Smooth muscle cell (in vitro differentiated cells): Measurements from ENCODE around the gene PVR. TPM values are rescaled to one million over a fixed set of nuclear protein-coding genes. Genes with fewer than 3 reads are reported as not detected.

Experiments used
- DNase-seq: peaks from one replicate; lab custom pipeline; 2025; ENCODE audit not compliant: unreplicated experiment; lab: John Stamatoyannopoulos, UW
- H2AFZ ChIP-seq: fragments of 200-600 bp; sonication (generic); 2 replicates; pipeline ENCODE4 v1.6.0; 2016; ENCODE audit warnings: antibody characterized with exemption, low read depth, mild to moderate bottlenecking
- H3F3A ChIP-seq: fragments of 200-600 bp; sonication (generic); 2 replicates; pipeline ENCODE4 v1.6.0; 2017; ENCODE audit warnings: antibody characterized with exemption, low read depth
- H3K27ac ChIP-seq: fragments of 200-600 bp; sonication (generic); 2 replicates; pipeline ENCODE4 v1.5.1; 2016; ENCODE audit warnings: low read depth, mild to moderate bottlenecking
- H3K27me3 ChIP-seq: fragments of 200-600 bp; sonication (generic); 2 replicates; pipeline ENCODE4 v1.6.1; 2016; ENCODE audit warnings: low read depth, mild to moderate bottlenecking
- H3K36me3 ChIP-seq: fragments of 200-600 bp; sonication (generic); 2 replicates; pipeline ENCODE4 v1.5.1; 2016; ENCODE audit warnings: low read depth
- H3K4me1 ChIP-seq: fragments of 200-600 bp; sonication (generic); 2 replicates; pipeline ENCODE4 v1.5.1; 2016; ENCODE audit warnings: low read depth
- H3K4me2 ChIP-seq: fragments of 200-600 bp; sonication (generic); 2 replicates; pipeline ENCODE4 v1.6.0; 2016; ENCODE audit warnings: mild to moderate bottlenecking
- H3K4me3 ChIP-seq: fragments of 200-600 bp; sonication (generic); 2 replicates; pipeline ENCODE4 v1.5.1; 2016; ENCODE audit warnings: mild to moderate bottlenecking
- H3K79me2 ChIP-seq: fragments of 200-600 bp; sonication (generic); 2 replicates; pipeline ENCODE4 v1.6.0; 2016; ENCODE audit warnings: low read depth, mild to moderate bottlenecking
- H3K9ac ChIP-seq: fragments of 200-600 bp; sonication (generic); 2 replicates; pipeline ENCODE4 v1.6.0; 2016; ENCODE audit warnings: low read depth
- H3K9me3 ChIP-seq: fragments of 200-600 bp; sonication (generic); replicated peaks from 2 replicates; pipeline ENCODE4 v1.5.1; 2016; ENCODE audit warnings: low read depth
- H4K20me1 ChIP-seq: fragments of 200-600 bp; sonication (generic); 2 replicates; pipeline ENCODE4 v1.6.0; 2016; ENCODE audit warnings: low read depth
- CTCF ChIP-seq: fragments of 200-600 bp; sonication (generic); IDR thresholded peaks from 2 replicates; pipeline ENCODE4 v1.5.1; 2017; ENCODE audit warnings: borderline replicate concordance, mild to moderate bottlenecking, antibody characterized with exemption; ENCODE audit not compliant: insufficient read depth, poor library complexity, severe bottlenecking
- WGBS: methylation state at CpG from one replicate; pipeline ENCODE4 v1.1.7; 2016; ENCODE audit warnings: low lambda C conversion rate; 5-methylcytosine and 5-hydroxymethylcytosine counted together
- polyA plus RNA-seq: library from polyadenylated mRNA; unstranded; fragments of >200 nt; fragmentation: Nextera tagmentation; extraction: Ambion mirVana; gene quantifications from 2 replicates; pipeline ENCODE4 v1.2.1, GENCODE V29; 2016
- total RNA-seq: library from RNA; depleted of rRNA; stranded (reverse); fragments of >200 nt; gene quantifications from 2 replicates; pipeline ENCODE4 v1.2.3, GENCODE V29; 2014

PVR gene
- total and polyA plus RNA-seq, 2 experiments from 2014 or later = 25.4 to 35.0 TPM

GRCh38 chr19:44687888-44688287 lies 44.2 kb downstream of the PVR start:
- Histone ChIP-seq H3K4me1 (no peaks in the 10 kb centered on the region), H2AFZ (no peak overlapping the region), H3F3A (no peaks in the 10 kb centered on the region), H3K9me3 (no peaks in the 10 kb centered on the region), H3K9ac (no peak overlapping the region), H3K36me3 (no peaks in the 10 kb centered on the region), H3K27me3 (no peaks in the 10 kb centered on the region), H3K4me3 (no peak overlapping the region), H3K27ac (no peak overlapping the region), H3K4me2 (no peak overlapping the region), H4K20me1 (no peaks in the 10 kb centered on the region), H3K79me2 (no peaks in the 10 kb centered on the region)
- 97% methylated on average over 7 of the region's 7 CpGs for WGBS
- no peak for DNase-seq
- no peak for TF ChIP-seq CTCF

- Histone ChIP-seq H3K79me2 (no peaks in the 10 kb centered on the region), H3K9me3 (no peaks in the 10 kb centered on the region), H3K4me2 (peak overlapping the region; percentile 67), H3K36me3 (no peaks in the 10 kb centered on the region), H4K20me1 (no peaks in the 10 kb centered on the region), H3K9ac (no peak overlapping the region), H3K27me3 (no peaks in the 10 kb centered on the region), H3K27ac (no peak overlapping the region), H3F3A (no peaks in the 10 kb centered on the region), H2AFZ (no peak overlapping the region), H3K4me3 (no peak overlapping the region), H3K4me1 (no peaks in the 10 kb centered on the region)
- TF ChIP-seq CTCF = peak; percentile 82
- peak; percentile 37 for DNase-seq
- 48% methylated on average over 11 of the region's 11 CpGs for WGBS
Measured at GRCh38 chr19:44689290-44690130, 45.8 kb downstream of the PVR start.

GRCh38 chr19:44690131-44690440 lies 46.4 kb downstream of the PVR start:
- H3K4me3 ChIP-seq = no peak overlapping the region

More at GRCh38 chr19:44690131-44690440, 46.4 kb downstream of the PVR start:
- Histone ChIP-seq H3F3A (no peaks in the 10 kb centered on the region), H3K79me2 (no peaks in the 10 kb centered on the region), H3K27me3 (no peaks in the 10 kb centered on the region), H3K27ac (no peak overlapping the region), H3K9me3 (no peaks in the 10 kb centered on the region), H3K9ac (no peak overlapping the region), H3K4me2 (no peak overlapping the region), H2AFZ (no peak overlapping the region), H3K4me1 (no peaks in the 10 kb centered on the region), H3K36me3 (no peaks in the 10 kb centered on the region), H4K20me1 (no peaks in the 10 kb centered on the region)
- 95% methylated on average over 3 of the region's 3 CpGs for WGBS
- DNase-seq = no peak
- TF ChIP-seq CTCF = no peak
